GM18868 (cell line): ENCODE results near the gene DPYD.

Experiments used
- ATAC-seq: cut with Tn5 transposase; IDR thresholded peaks from one replicate; pipeline ENCODE4 v1.9.1; 2021; ENCODE audit warnings: mild to moderate bottlenecking, moderate library complexity; ENCODE audit not compliant: unreplicated experiment

Gene DPYD

GRCh38 chr1:97792655-97793054 lies 128.2 kb downstream of the DPYD start:
- ATAC-seq: no peak

GRCh38 chr1:97791251-97791650 lies 129.6 kb downstream of the DPYD start:
- peak; percentile 84 for ATAC-seq

- no peak for ATAC-seq
Observed at GRCh38 chr1:97787231-97787630, 133.6 kb downstream of the DPYD start.

DNA sequence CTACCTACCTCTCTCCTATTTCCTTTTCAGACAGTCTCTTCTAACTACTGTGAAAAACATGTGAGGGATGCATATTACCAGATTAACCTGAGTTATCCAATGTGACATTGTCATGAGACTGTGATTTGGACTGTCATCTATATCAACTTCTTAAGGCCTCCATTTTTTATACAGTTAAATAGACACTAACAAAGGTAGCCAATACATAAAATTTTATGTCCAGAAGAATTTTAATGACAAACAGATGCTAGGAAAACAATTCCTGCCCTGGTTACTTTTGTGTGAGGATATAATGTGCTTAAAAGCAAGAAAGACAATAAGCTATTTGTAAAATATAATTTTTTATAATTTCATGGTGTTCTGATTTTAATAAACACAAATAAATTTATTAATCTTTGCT lies 136.2 kb downstream of the DPYD start:
- no peak for ATAC-seq

DNA sequence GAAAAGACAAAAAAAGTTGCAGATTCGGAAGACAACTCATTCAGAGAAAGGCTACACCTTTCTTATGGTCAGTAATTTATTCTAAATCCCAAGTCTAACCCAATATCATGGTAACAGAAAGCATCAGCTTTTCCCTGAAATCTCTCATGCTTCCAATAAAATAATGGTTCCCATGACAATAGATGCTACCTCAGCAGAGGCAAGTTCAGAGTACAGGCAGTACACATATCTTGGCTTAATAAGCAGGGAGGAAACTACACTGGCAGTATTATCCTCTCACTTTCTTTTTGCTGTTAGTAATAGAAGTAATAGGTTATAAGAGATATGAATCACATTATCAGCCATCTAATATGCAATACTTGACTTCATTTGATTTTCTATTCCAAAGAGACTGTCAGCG lies 137.1 kb downstream of the DPYD start:
- ATAC-seq: no peak

DNA sequence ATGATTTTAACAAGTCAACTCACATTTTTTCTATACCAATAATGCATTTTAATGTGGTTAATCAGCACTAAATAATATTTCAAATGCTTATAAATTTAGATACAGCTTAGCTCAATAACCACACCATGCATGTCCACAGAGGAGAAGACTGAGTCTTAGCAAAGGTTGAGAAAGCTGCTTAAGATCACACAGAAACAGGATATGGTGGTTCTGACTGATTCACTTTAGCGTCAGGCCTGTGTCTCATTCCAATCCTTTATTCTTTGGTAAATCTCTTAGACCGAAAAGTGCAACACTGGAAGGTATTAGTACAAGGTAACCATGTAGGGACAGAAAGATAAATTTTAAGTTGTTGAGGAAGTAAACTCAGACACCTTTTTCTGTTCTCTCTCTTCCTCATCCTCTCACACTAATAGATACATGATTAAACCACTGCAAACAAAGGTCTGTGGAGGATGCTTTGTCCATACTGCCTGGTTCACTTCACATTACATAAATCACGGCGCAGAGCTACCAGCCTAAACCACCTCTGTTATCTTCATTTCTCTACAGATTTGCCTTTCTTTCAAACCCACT lies 139.0 kb downstream of the DPYD start:
- peak; percentile 77 for ATAC-seq

DNA sequence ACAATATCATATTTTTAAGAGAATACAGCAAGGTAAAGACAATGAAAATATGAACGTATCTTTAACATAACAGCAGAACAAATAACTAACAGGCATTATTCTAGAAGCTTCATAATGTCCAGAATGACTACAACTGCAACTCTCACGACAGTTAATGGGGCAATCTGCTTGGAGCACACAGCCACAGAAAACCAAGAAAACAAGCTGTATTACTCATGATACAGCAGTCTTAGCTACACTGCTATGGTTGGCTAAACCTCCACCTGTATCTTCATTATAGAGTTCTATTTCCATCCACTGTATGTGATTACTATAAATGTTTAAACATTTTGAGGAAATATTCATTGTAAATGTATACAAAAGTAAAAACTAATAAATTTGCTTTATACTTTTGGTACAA lies 139.9 kb downstream of the DPYD start:
- peak; percentile 70 for ATAC-seq

DNA sequence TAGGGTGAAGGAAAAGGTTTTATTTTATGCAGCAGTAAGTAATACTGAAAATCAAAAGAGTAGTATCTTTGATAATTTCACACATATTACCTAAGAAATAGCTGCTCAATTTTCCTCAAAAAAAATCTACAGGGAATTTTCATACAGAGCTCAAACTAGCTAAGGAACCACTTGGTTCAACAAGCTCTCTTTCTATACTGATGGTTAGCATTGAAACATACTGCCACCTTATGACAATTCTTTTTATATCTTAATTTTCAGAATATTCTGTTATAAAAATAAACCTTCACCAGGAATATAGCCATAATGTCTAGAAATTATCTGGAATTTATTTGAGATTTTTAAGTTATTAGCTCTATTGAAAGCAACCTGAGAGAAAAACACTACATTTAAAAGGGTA lies 142.1 kb downstream of the DPYD start:
- no peak for ATAC-seq

DNA sequence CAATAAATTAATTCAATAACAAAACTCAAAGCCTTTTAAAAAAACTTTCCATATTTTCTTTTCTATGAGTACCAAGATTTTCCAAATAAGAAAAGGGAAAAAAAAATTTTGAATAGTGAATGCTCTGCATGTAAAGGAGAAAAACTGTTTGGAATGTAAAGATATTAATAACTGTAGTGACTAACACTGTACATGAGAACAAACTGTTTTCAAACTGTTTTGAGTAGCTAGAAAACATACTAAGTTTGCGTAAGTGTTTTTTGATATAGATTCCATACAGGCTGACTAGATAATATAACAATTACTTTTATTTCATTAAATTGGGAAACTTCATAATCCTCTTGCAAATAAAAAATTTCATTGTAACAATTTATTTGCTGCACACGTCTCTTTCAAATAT lies 150.5 kb downstream of the DPYD start:
- ATAC-seq: no peak

GRCh38 chr1:97767381-97767780 lies 153.5 kb downstream of the DPYD start:
- no peak for ATAC-seq

DNA sequence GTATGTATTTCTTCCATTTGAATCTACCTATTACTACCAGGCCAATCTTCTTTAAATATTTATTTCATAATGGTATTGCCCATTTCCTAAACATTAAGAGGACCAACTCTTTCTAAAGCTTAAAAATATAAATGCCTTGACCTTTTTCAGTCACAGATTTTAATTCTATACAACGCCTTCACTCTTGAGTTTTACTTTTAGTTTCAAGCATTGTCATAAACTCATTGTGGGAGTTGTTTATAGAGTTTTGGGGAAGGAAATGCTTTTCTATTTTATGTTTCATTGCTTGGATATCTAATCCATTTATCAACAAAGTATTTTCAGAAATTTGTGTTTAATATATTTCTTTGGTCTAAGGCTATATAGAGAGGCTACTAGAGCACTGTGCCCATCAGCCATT lies 155.8 kb downstream of the DPYD start:
- ATAC-seq: no peak

DNA sequence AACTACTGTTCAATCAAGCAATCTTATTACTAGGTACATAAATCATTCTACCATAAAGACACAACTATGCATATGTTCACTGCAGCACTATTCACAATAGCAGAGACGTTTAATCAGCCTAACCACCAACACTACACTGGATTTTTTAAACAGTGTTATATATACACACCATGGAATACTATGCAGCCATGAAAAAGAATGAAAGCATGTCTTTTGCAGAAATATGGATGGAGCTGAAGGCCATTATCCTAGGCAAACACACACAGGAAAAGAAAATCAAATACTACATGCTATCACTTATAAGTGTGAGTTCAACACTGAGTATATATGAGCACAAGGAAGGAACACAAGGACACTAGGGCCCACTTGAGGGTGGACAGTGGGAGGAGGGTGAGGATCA lies 159.2 kb downstream of the DPYD start:
- no peak for ATAC-seq

GRCh38 chr1:97759078-97759477 lies 161.8 kb downstream of the DPYD start:
- no peak for ATAC-seq

DNA sequence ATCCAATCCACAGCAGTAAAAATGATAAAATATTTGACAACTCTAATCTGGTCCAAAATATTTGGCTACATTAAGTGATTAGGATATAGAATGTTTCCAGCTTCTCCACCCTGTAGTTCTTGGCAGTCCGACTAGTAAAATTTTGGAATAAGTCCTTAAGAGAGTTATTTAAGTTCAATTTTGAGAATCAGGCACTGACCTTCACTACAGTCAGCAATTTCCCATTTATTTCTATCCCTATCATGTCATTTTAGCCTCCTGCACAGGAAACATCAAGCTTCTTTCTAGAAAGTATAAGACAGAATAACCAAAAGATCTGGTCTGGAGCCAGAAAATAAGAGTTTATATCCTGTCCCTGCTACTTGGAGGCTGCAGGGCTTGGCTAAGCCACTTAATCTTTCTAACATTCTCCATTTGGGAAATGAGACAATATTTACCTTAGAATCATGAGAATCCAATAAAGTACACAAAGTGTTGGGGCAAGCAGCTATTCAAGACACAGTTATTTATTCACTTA lies 162.2 kb downstream of the DPYD start:
- ATAC-seq: no peak

- no peak for ATAC-seq
Observed at GRCh38 chr1:97745912-97746311, 174.9 kb downstream of the DPYD start.

GRCh38 chr1:97744977-97745376 lies 175.9 kb downstream of the DPYD start:
- no peak for ATAC-seq

GRCh38 chr1:97743129-97743528 lies 177.7 kb downstream of the DPYD start:
- no peak for ATAC-seq

GRCh38 chr1:97740891-97741290 lies 179.9 kb downstream of the DPYD start:
- no peak for ATAC-seq

DNA sequence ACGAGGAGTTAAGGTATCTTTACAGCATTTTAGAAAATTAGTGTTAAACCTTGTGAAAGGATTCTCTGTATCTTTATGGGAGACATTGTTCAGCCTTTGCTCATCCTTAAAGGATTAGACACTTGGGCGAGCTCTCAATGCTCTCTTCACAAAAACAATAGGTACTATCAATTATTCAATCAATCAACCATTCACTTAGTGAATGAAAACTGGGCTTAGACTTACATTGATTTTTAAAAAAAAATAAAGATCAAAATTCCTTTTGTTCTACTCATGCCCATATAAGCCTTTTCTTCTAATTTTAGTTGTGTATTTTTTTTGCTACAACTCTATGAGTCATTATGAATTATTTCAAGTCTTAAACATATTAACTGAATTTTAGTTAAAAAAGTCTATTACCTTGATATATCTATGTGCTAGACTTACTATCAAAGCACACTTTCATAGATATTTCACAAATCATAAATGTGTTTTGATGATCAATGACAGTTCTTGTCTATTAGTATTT lies 181.2 kb downstream of the DPYD start:
- no peak for ATAC-seq

DNA sequence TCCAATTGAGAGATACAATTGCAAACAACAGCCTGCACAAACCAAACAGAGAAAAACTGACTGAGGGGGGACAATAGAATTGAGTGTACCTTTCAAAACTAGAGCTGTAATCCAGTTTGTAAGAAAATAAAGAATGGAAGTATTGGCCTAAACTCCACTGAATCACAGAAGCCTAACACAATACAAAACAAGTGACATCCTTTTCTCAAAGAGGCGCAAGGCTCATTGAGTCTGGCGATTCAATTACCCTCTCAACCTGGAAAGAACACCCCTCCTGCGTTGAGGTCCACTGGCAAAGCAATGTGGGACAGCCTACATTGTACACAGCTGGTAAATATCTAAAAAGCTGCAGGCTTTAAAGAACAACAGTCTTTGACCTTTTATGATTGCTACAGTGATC lies 182.6 kb downstream of the DPYD start:
- no peak for ATAC-seq

GRCh38 chr1:97730271-97730670 lies 190.6 kb downstream of the DPYD start:
- ATAC-seq: no peak

DNA sequence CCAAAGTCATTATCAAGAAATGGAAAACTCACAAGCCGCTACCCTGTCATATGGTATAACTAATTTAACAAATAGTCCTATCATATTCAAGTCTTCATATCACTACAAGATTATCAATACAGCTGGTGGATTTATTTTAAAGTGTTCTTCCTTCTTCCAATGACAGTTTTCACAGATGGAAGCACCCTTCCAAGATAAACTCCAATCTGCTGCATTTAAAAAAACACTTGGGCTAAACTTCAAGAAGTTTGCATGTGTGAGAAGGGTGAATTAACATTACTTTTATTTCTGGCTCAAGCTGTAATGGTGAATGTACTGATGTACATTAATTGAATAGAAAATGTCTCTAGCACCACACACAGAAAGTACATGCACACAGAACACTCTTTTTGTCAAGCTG lies 192.4 kb downstream of the DPYD start:
- no peak for ATAC-seq

DNA sequence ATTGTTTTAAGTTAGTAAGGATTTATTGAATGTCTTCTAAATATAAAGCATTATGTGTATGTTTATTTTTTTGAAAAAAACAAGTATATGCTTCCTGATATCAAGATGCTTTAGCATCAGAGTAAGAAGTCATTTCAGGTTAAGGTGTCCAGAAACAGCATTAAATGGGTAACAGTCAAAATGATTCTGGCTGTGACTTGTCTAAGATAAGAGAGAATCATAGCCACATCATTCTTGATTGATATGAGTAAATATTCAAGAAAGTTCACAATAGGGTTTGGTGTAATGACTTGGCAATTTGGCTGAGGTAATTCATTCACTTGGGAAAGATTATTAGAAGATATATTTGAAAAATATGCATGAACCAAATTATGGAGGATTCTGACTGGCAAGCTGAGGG lies 193.8 kb downstream of the DPYD start:
- ATAC-seq: no peak
